Testis (tissue), 3 donors: ENCODE measurements around the gene NCOA4. TPM values are rescaled to one million over a fixed set of nuclear protein-coding genes. Genes with fewer than 3 reads are reported as not detected.

Experiments
- DNase-seq: peaks from one replicate; pipeline ENCODE4 v3.0.0-alpha.2; 2019
- H3K27ac ChIP-seq, 2 donors: fragments of 200-600 bp; sonication (generic); one replicate each; pipeline ENCODE4 v1.5.1; 2019
- H3K27me3 ChIP-seq: fragments of 200-600 bp; sonication (generic); one replicate; pipeline ENCODE4 v1.5.1; 2019
- H3K36me3 ChIP-seq: fragments of 200-600 bp; sonication (generic); one replicate; pipeline ENCODE4 v1.5.1; 2017; ENCODE audit warnings: low read depth; ENCODE audit errors: missing control alignments
- H3K4me1 ChIP-seq: fragments of 200-600 bp; sonication (generic); one replicate; pipeline ENCODE4 v1.5.1; 2019
- H3K4me3 ChIP-seq, 2 donors: fragments of 200-600 bp; sonication (generic); one replicate each; pipeline ENCODE4 v1.5.1; 2017 to 2019
- H3K9me3 ChIP-seq: fragments of 200-600 bp; sonication (generic); one replicate; pipeline ENCODE4 v1.5.1; 2017
- CTCF ChIP-seq, 3 experiments: fragments of 450-650 bp in 2 of 3; fragments of 200-600 bp in 1 of 3; sonication (generic) in 1 of 3; IDR thresholded peaks; one replicate each; pipeline ENCODE4 v1.5.1; 2016 to 2019; ENCODE audit warnings: antibody characterized with exemption in 3 of 3, mild to moderate bottlenecking in 2 of 3, moderate library complexity in 1 of 3
- POLR2A ChIP-seq: fragments of 450-650 bp; IDR thresholded peaks from one replicate; pipeline ENCODE4 v1.6.1; 2017; ENCODE audit warnings: antibody characterized with exemption, mild to moderate bottlenecking, moderate library complexity
- WGBS, 2 donors: methylation state at CpG; one replicate each; pipeline ENCODE4 v1.1.5; 2018; 5-methylcytosine and 5-hydroxymethylcytosine counted together
- intact Hi-C: fragments of 100-400 bp; cut with DNase I; formaldehyde crosslinking; loops from one replicate; pipeline ENCODE4 v1.15.1; 2023; ENCODE audit warnings: low total_unique reads
- polyA plus RNA-seq: library from polyadenylated mRNA; stranded (reverse); fragments of 350-450 nt; fragmentation: Illumina TruSeq; extraction: RNeasy Lipid Tissue Mini Kit (QIAGEN cat#74804); gene quantifications from one replicate; pipeline ENCODE4 v1.2.3, GENCODE V29; 2014; ENCODE audit warnings: low read depth, low replicate concordance; ENCODE audit not compliant: insufficient read depth
- total RNA-seq, 2 donors: library from RNA; depleted of rRNA; stranded (reverse); fragments of >200 nt; gene quantifications; one replicate each; pipeline ENCODE4 v1.2.3, GENCODE V29; 2016

The NCOA4 gene
- total and polyA plus RNA-seq, 3 donors from 2014 or later: 64.4 to 90.8 (median 76.0) TPM

DNA sequence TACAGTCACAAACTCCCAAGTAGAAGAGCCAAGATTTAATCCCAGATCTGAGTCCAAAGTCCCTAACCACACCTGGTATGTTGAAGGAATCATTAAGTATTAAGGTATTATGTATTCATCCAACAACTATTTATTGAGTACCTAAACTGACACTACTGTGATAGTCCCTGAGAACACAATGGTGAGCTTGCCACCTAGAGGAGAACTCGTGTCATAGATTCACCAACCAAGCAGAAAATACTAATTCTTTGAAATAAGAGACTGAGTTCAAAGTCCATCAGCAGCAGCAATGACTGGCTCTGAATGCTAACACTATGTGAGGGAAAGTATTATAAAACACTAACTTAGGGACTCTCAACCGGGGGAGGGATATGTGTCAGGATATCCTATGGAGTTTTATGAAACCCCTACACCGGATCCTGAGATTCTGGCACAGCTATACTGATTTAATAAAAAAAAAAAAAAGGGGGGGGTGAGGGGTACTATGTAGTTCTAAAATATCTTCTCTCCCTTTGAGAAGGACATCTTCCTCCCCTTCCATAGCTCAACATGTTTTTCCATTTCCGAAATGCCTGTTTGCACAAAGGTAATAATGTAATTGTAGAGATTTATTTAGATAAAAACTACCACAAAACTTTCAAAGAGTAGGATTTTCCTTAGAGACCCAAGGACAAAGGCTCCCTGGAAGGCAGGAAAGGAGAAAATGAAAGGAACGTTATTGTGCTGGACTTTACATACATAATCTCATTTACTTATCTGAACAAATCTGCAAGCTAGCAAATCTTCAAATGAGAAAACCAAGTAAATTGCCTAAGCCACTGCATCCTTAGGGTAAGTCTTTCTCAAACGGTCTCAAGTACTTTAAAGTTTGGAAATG, 1.6 kb downstream of the NCOA4 start:
- Histone ChIP-seq H3K27ac (peak overlapping the region in 1 of 2 donors; percentile 31), H3K4me3 (no peak overlapping the region), H3K4me1 (peaks cover 50% of the 10 kb centered on the region), H3K36me3 (no peaks in the 10 kb centered on the region), H3K9me3 (no peaks in the 10 kb centered on the region), H3K27me3 (no peaks in the 10 kb centered on the region)
- WGBS, 2 donors: 24 to 36% methylated on average over 6 of the region's 6 CpGs
- TF ChIP-seq CTCF (IDR thresholded peaks at IDR 0.05) (peak in 2 of 3 experiments; percentile 52 to 59), POLR2A (no peak)
- DNase-seq: no peak
- intact Hi-C loops: no loop called here

GRCh38 chr10:46026106-46026505, 4.3 kb downstream of the NCOA4 start:
- no peaks in the 10 kb centered on the region for H3K9me3 ChIP-seq
- no peak overlapping the region for H3K27ac ChIP-seq
- peaks cover 48% of the 10 kb centered on the region for H3K4me1 ChIP-seq
- TF ChIP-seq POLR2A (no peak), CTCF (IDR thresholded peaks at IDR 0.05) (no peak)
- no peak for DNase-seq
- intact Hi-C loops: no loop called here
- H3K27me3 ChIP-seq: no peaks in the 10 kb centered on the region
- no peaks in the 10 kb centered on the region for H3K36me3 ChIP-seq
- H3K4me3 ChIP-seq: no peak overlapping the region

DNA sequence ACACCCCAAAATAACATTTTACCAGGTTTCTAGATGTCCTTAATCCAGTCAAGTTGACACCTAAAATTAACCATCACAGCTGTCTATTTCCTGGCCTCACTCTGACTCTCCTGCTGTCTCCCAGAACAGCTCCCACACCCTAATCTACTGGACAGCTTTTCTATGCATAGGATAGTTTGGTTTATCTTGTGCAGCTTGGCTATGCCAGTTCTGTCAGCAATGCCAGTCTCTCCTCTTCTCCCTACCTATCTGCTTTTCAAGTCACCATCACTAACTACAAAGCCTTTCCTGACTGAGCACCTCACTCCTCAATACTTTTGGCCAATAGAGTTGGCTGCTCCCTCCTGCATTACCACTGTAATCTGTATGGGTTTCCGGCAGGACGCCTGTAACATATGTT, 5.0 kb downstream of the NCOA4 start:
- H3K27ac ChIP-seq: no peak overlapping the region
- no peaks in the 10 kb centered on the region for H3K27me3 ChIP-seq
- TF ChIP-seq POLR2A: no peak
- no peak for TF ChIP-seq CTCF (IDR thresholded peaks at IDR 0.05)
- peaks cover 44% of the 10 kb centered on the region for H3K4me1 ChIP-seq
- no peak overlapping the region for H3K4me3 ChIP-seq
- no peak for DNase-seq
- intact Hi-C loops: no loop called here
- no peaks in the 10 kb centered on the region for H3K9me3 ChIP-seq
- H3K36me3 ChIP-seq: no peaks in the 10 kb centered on the region
- 80 to 82% methylated on average over 2 of the region's 2 CpGs for WGBS, 2 donors

- intact Hi-C loops: no loop called here
- TF ChIP-seq POLR2A (no peak), CTCF (IDR thresholded peaks at IDR 0.05) (no peak)
- no peaks in the 10 kb centered on the region for H3K27me3 ChIP-seq
- H3K27ac ChIP-seq: no peak overlapping the region
- H3K9me3 ChIP-seq: no peaks in the 10 kb centered on the region
- no peak for DNase-seq
- H3K36me3 ChIP-seq: no peaks in the 10 kb centered on the region
- H3K4me1 ChIP-seq: peaks cover 47% of the 10 kb centered on the region
- no peak overlapping the region for H3K4me3 ChIP-seq
Measured at GRCh38 chr10:46024948-46025347, 5.5 kb downstream of the NCOA4 start.
